Effector memory CD4-positive, alpha-beta T cell (primary cell): ENCODE measurements around the gene INO80E.

Source experiments
- DNase-seq, 3 donors: peaks; one replicate each; pipeline ENCODE4 v3.0.0-alpha.2; 2020
- H3K27ac ChIP-seq: 2 replicates; pipeline ENCODE4 v1.7.0; 2013; ENCODE audit warnings: mild to moderate bottlenecking, low read length, moderate library complexity; ENCODE audit not compliant: insufficient read depth, poor library complexity, severe bottlenecking
- H3K27me3 ChIP-seq: replicated peaks from 2 replicates; pipeline ENCODE4 v1.7.0; 2013; ENCODE audit warnings: mild to moderate bottlenecking, low read length; ENCODE audit not compliant: insufficient read depth, control insufficient read depth, poor library complexity, severe bottlenecking
- H3K36me3 ChIP-seq: 2 replicates; pipeline ENCODE4 v1.7.0; 2013; ENCODE audit warnings: mild to moderate bottlenecking, low read length, moderate library complexity; ENCODE audit not compliant: control insufficient read depth, insufficient read depth
- H3K4me1 ChIP-seq: 2 replicates; pipeline ENCODE4 v1.7.0; 2013; ENCODE audit warnings: low read length, mild to moderate bottlenecking; ENCODE audit not compliant: control insufficient read depth, insufficient read depth, poor library complexity, severe bottlenecking
- H3K4me3 ChIP-seq: 2 replicates; pipeline ENCODE4 v1.7.0; 2013; ENCODE audit warnings: low read length, low read depth, mild to moderate bottlenecking; ENCODE audit not compliant: insufficient read depth, poor library complexity, severe bottlenecking
- H3K9me3 ChIP-seq: 2 replicates; pipeline ENCODE4 v1.7.0; 2013; ENCODE audit warnings: mild to moderate bottlenecking, low read length, moderate library complexity; ENCODE audit not compliant: control insufficient read depth

INO80E gene

GRCh38 chr16:30023586-30023985, 27.5 kb downstream of the INO80E start:
- Histone ChIP-seq H3K27ac (no peak overlapping the region), H3K4me1 (peaks cover 11% of the 10 kb centered on the region), H3K9me3 (no peaks in the 10 kb centered on the region), H3K4me3 (no peak overlapping the region), H3K27me3 (peaks cover 3% of the 10 kb centered on the region), H3K36me3 (no peaks in the 10 kb centered on the region)
- DNase-seq: no peak

DNA sequence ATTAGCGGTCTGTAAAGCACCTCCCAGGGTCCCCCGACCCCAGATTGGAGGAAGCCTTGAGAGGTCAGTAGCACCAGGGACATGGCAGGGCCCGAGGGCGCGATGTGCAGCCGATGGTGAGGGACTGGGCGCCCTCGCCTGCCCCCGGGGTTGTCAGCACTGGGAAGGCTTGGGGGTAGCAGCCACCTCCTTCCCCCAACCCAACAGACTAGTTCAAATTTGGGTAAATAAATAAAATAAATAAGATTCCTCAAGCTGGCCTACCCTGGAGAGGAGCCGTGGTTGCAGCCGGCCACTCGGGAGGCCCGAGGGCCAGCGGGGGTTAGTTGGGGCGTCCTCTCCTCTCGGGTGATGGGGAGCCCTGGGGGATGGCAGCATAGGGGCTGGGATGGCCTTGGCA, 28.4 kb downstream of the INO80E start:
- Histone ChIP-seq H3K9me3 (no peaks in the 10 kb centered on the region), H3K27ac (no peak overlapping the region), H3K4me3 (no peak overlapping the region), H3K27me3 (peaks cover 4% of the 10 kb centered on the region), H3K4me1 (peaks cover 11% of the 10 kb centered on the region), H3K36me3 (no peaks in the 10 kb centered on the region)
- DNase-seq: no peak

- Histone ChIP-seq H3K27me3 (peaks cover 11% of the 10 kb centered on the region), H3K4me3 (no peak overlapping the region), H3K36me3 (no peaks in the 10 kb centered on the region), H3K27ac (no peak overlapping the region), H3K9me3 (no peaks in the 10 kb centered on the region), H3K4me1 (peaks cover 11% of the 10 kb centered on the region)
- DNase-seq: no peak
Measured at GRCh38 chr16:30025156-30025555, 29.1 kb downstream of the INO80E start.

GRCh38 chr16:30025574-30025973, 29.5 kb downstream of the INO80E start:
- Histone ChIP-seq H3K9me3 (no peaks in the 10 kb centered on the region), H3K27ac (no peak overlapping the region), H3K27me3 (peaks cover 15% of the 10 kb centered on the region), H3K36me3 (no peaks in the 10 kb centered on the region), H3K4me3 (no peak overlapping the region), H3K4me1 (peaks cover 11% of the 10 kb centered on the region)
- no peak for DNase-seq

DNA sequence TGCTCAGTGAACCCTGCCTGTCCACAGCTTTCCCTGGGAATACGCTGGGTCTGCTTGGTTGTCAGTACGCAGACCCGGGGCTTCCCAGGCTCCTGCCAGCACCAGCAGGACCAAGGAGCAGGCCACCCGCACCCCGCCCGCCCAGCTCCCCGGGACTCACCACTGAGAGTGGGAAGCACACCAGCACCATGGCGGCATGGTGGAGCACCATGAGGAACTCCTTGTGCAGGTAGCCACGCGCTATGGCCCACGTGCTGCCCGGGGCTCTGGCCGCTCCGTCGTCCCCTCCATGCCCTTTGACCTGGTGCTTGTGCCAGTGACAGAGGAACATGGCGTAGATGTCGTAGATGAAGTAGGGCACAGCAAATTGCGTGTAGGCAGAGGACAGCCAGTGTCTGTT, 30.4 kb downstream of the INO80E start:
- H3K9me3 ChIP-seq: no peaks in the 10 kb centered on the region
- H3K27ac ChIP-seq: no peak overlapping the region
- H3K36me3 ChIP-seq: no peaks in the 10 kb centered on the region
- no peak for DNase-seq
- peaks cover 4% of the 10 kb centered on the region for H3K4me1 ChIP-seq
- H3K4me3 ChIP-seq: no peak overlapping the region
- H3K27me3 ChIP-seq: peaks cover 22% of the 10 kb centered on the region

- H3K27ac ChIP-seq: no peak overlapping the region
- DNase-seq: no peak
- peaks cover 28% of the 10 kb centered on the region for H3K27me3 ChIP-seq
- H3K4me1 ChIP-seq: no peaks in the 10 kb centered on the region
- H3K36me3 ChIP-seq: no peaks in the 10 kb centered on the region
- H3K9me3 ChIP-seq: no peaks in the 10 kb centered on the region
- no peak overlapping the region for H3K4me3 ChIP-seq
Measured at GRCh38 chr16:30027588-30028437, 31.8 kb downstream of the INO80E start.

GRCh38 chr16:30028438-30029076, 32.5 kb downstream of the INO80E start:
- H3K27me3 ChIP-seq: peaks cover 28% of the 10 kb centered on the region
- no peaks in the 10 kb centered on the region for H3K9me3 ChIP-seq
- no peaks in the 10 kb centered on the region for H3K4me1 ChIP-seq
- H3K36me3 ChIP-seq: no peaks in the 10 kb centered on the region
- DNase-seq: no peak
- no peak overlapping the region for H3K27ac ChIP-seq
- no peak overlapping the region for H3K4me3 ChIP-seq

DNA sequence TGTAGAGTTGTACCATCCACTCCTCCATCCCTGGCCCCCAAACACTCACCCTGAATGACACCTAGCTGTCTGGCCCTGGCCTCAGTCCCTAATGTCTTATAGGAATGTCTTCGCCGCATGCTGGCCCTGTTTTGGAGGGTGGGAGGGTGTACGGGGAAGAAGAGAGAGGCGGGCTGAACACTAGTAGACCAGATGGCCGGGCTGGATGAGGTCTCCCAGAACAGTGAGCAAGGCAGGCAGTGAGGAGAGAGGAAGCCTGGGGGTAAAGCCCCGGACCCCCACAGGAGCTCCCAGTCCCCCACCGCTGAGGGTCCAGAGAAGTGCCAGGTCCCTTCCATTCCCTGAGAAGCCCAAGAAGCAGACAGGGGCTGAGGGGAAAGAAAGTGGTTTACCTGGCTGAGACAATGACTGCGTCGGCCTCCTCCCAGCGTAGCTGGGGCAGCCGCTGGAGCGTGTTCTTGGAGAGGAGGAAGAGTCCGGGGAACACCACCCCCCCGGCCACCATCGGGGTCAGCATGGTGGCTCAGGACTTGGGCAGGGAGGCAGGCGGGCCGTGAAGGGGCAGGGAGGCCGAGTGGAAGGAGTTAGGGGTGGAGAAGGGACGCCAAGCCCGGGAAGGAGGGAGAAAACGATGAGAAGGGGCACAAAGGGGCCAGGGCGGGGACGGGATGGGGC, 34.1 kb downstream of the INO80E start:
- no peak for DNase-seq
- H3K27ac ChIP-seq: no peak overlapping the region
- H3K4me1 ChIP-seq: no peaks in the 10 kb centered on the region
- H3K9me3 ChIP-seq: no peaks in the 10 kb centered on the region
- H3K27me3 ChIP-seq: peaks cover 25% of the 10 kb centered on the region
- H3K36me3 ChIP-seq: no peaks in the 10 kb centered on the region
- H3K4me3 ChIP-seq: no peak overlapping the region

DNA sequence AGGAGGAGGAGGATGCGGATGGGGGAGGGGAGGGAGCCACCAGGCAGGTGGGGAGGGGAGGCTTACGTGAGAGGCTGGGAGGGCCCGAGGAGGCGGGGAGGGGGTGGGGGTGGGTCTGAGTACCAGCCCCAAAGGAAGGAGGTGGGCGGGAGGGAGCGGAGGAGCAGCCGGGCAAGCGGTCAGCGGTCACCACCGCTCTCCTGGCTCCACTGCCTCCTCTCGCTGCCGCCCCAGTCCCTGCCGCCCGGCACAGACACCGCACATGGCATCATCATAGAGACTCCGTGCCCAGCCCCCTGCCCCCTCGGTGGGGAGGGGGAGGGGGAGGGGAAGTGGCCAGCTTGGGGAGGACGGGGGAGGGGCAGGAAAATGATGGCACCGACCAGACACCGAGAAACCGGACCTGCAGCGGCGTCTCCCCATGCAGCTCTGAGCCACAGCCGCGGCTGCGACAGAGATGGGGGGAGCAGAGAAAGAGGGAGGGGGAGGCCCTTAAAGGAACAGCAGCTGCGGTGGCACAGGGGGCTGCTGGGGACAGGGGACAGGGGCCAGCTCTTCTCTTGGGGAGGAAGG, 34.9 kb downstream of the INO80E start, which contains the start of gene TLCD3B:
Gene TLCD3B (minus strand): TSS at position 431 of the 573 bp plus-strand sequence. CDS start 744 bp downstream, outside the sequence.
- no peak within 1 kb of the TSS for H3K27ac ChIP-seq
- H3K36me3 ChIP-seq: no peaks in the 10 kb centered on the region
- H3K27me3 ChIP-seq: peaks cover 25% of the 10 kb centered on the region
- no peak for DNase-seq
- no peaks in the 10 kb centered on the region for H3K4me1 ChIP-seq
- no peak within 1 kb of the TSS for H3K4me3 ChIP-seq
- no peaks in the 10 kb centered on the region for H3K9me3 ChIP-seq
